K562 (cell line): ENCODE results near the gene RCE1.

ENCODE experiments used
- GTF2F1 ChIP-seq: IDR thresholded peaks from 2 replicates; pipeline ENCODE4 v1.6.1; 2011; ENCODE audit warnings: low read depth, low read length, improper control_type of control experiment
- JUND ChIP-seq, 2 experiments: IDR thresholded peaks; 2 replicates in 1 of 2; 3 replicates in 1 of 2; pipeline ENCODE4 v1.6.1; 2011; ENCODE audit warnings: borderline replicate concordance in 2 of 2, low read depth in 2 of 2, low read length in 2 of 2, improper control_type of control experiment in 1 of 2, missing biosample characterization in 1 of 2, missing genetic modification characterization in 1 of 2, missing genetic modification reagents in 1 of 2
- MAFK ChIP-seq: IDR thresholded peaks from 2 replicates; pipeline ENCODE4 v1.6.1; 2011; ENCODE audit warnings: low read length, improper control_type of control experiment
- MIER1 ChIP-seq: fragments of 450-650 bp; IDR thresholded peaks from 2 replicates; pipeline ENCODE4 v1.6.1; 2016; ENCODE audit warnings: antibody characterized with exemption, mild to moderate bottlenecking, low read depth
- NRF1 ChIP-seq, 2 experiments: fragments of 450-650 bp; IDR thresholded peaks in 1 of 2; conservative IDR thresholded peaks in 1 of 2; 2 replicates each; pipeline ENCODE4 v1.6.1; 2014; ENCODE audit warnings: mild to moderate bottlenecking in 2 of 2
- POLR2A ChIP-seq: fragments of 450-650 bp; conservative IDR thresholded peaks from 2 replicates; pipeline ENCODE4 v1.6.1; 2016
- RERE ChIP-seq: sonication (generic); formaldehyde crosslinking; IDR thresholded peaks from 2 replicates; pipeline ENCODE4 v1.8.0; 2023; ENCODE audit warnings: missing genetic modification reagents, mild to moderate bottlenecking, borderline replicate concordance
- SIN3A ChIP-seq, 2 experiments: fragments of 150-350 bp in 1 of 2; IDR thresholded peaks; 2 replicates each; pipeline ENCODE4 v1.6.1; 2011 to 2016; ENCODE audit warnings: borderline replicate concordance in 2 of 2, low read depth in 2 of 2, low read length in 2 of 2, mild to moderate bottlenecking in 2 of 2, moderate library complexity in 2 of 2; ENCODE audit not compliant: control insufficient read depth in 1 of 2
- TCF7 ChIP-seq: sonication (generic); IDR thresholded peaks from 2 replicates; pipeline ENCODE4 v1.6.1; 2016; ENCODE audit warnings: antibody characterized with exemption, borderline replicate concordance
- TFAP4 ChIP-seq: sonication (generic); formaldehyde crosslinking; IDR thresholded peaks from 2 replicates; pipeline ENCODE4 v1.8.0; 2022; ENCODE audit warnings: missing genetic modification reagents, mild to moderate bottlenecking, moderate library complexity, borderline replicate concordance
- ZBTB11 ChIP-seq, 3 experiments: fragments of 200-800 bp in 1 of 3; fragments of 250-450 bp in 1 of 3; fragments of 450-650 bp in 1 of 3; sonication (Bioruptor Pico) in 1 of 3; sonication (Bioruptor generic) in 1 of 3; formaldehyde crosslinking in 1 of 3; IDR thresholded peaks; 2 replicates each; pipeline versions ENCODE4 v1.6.1 to v1.8.0; 2016 to 2022; ENCODE audit warnings: mild to moderate bottlenecking in 2 of 3, missing genetic modification characterization in 2 of 3, missing compliant biosample characterization in 1 of 3, moderate library complexity in 1 of 3
- ZKSCAN8 ChIP-seq: fragments of 200-800 bp; sonication (Bioruptor generic); IDR thresholded peaks from 2 replicates; pipeline ENCODE4 v1.6.1; 2016; ENCODE audit warnings: missing genetic modification characterization, missing compliant biosample characterization
- ZNF143 ChIP-seq: sonication (generic); formaldehyde crosslinking; IDR thresholded peaks from 2 replicates; pipeline ENCODE4 v1.9.0; 2022; ENCODE audit warnings: mild to moderate bottlenecking, missing genetic modification reagents

GRCh38 chr11:66834943-66835342 lies 8.3 kb upstream of the RCE1 start:
- TF ChIP-seq ZBTB11 (CRISPR knock-in tag; IDR thresholded peaks at IDR 0.05) (no peak), MAFK (no peak), ZNF143 (CRISPR knock-in tag) (no peak), ZKSCAN8 (CRISPR knock-in tag) (no peak), TCF7 (no peak), SIN3A (IDR thresholded peaks at IDR 0.05; ENCODE audit: borderline replicate concordance in 2 of 2, control insufficient read depth in 1 of 2, low read depth in 2 of 2, low read length in 2 of 2) (no peak), NRF1 (conservative IDR thresholded peaks at IDR 0.05 in 1 of 2, IDR thresholded peaks at IDR 0.05 in 1 of 2) (no peak), POLR2A (no peak), GTF2F1 (no peak), MIER1 (no peak), TFAP4 (CRISPR knock-in tag) (no peak), JUND (IDR thresholded peaks at IDR 0.05; ENCODE audit: borderline replicate concordance, low read depth, low read length) (no peak), JUND (tag; IDR thresholded peaks at IDR 0.05; ENCODE audit: borderline replicate concordance, low read depth, low read length) (no peak; the same call in 2 of the 3 replicates), RERE (CRISPR knock-in tag) (no peak)
